ENCODE results near the gene PSEN2.

GRCh38 chr1:226893936-226894335, 23.5 kb downstream of the PSEN2 start:
- TF ChIP-seq CTCF (IDR thresholded peaks at IDR 0.05) (no peak), POLR2A (IDR thresholded peaks at IDR 0.05) (no peak), POLR2AphosphoS5 (IDR thresholded peaks at IDR 0.05) (no peak), EP300 (IDR thresholded peaks at IDR 0.05) (no peak)
